Left lung (tissue), 10 donors: ENCODE results near the gene CACNA1I. TPM values are rescaled to one million over a fixed set of nuclear protein-coding genes. Genes with fewer than 3 reads are reported as not detected.

Experiments
- ATAC-seq: fragments of 200-7000 bp; cut with Tn5 transposase; one replicate; pipeline ENCODE4 v1.9.1; 2020; ENCODE audit warnings: moderate library complexity
- DNase-seq, 4 donors: peaks; one replicate each; pipeline ENCODE4 v3.0.0-alpha.2; 2013 to 2020
- H3K27ac ChIP-seq, 2 donors: fragments of 200-600 bp; sonication (generic) in 1 of 2; one replicate each; pipeline versions ENCODE4 v1.5.0 to v1.8.0; 2020 to 2021
- H3K27me3 ChIP-seq, 2 donors: fragments of 200-600 bp; sonication (generic) in 1 of 2; one replicate each; pipeline versions ENCODE4 v1.5.0 to v1.8.0; 2020 to 2021
- H3K36me3 ChIP-seq, 2 donors: fragments of 200-600 bp; sonication (generic) in 1 of 2; one replicate each; pipeline versions ENCODE4 v1.5.0 to v1.8.0; 2020 to 2021
- H3K4me1 ChIP-seq, 2 donors: fragments of 200-600 bp; one replicate each; pipeline ENCODE4 v1.8.0; 2021
- H3K4me3 ChIP-seq, 2 donors: fragments of 200-600 bp; sonication (generic) in 1 of 2; one replicate each; pipeline versions ENCODE4 v1.5.0 to v1.8.0; 2020 to 2021; ENCODE audit warnings: mild to moderate bottlenecking in 1 of 2
- H3K9me3 ChIP-seq, 2 donors: fragments of 200-600 bp; sonication (generic) in 1 of 2; one replicate each; pipeline versions ENCODE4 v1.5.0 to v1.8.0; 2020 to 2021
- CTCF ChIP-seq, 2 donors: fragments of 200-600 bp; sonication (generic) in 1 of 2; IDR thresholded peaks; one replicate each; pipeline versions ENCODE4 v1.5.0 to v1.8.0; 2021; ENCODE audit warnings: antibody characterized with exemption in 2 of 2
- intact Hi-C, 2 donors: fragments of 100-400 bp; cut with DNase I; formaldehyde crosslinking; loops; one replicate each; pipeline versions ENCODE4 v1.11.2 to v1.14.2; 2022
- polyA plus RNA-seq, 6 donors: library from polyadenylated mRNA; unstranded; fragments of 120-200 nt; gene quantifications; one replicate each; pipeline ENCODE4 v1.2.1, GENCODE V29; 2013; ENCODE audit not compliant: insufficient read length in 6 of 6
- total RNA-seq, 2 donors: library from RNA; stranded (reverse); fragmentation: NEBNext Ultra II Directional; extraction: Animal tissue kit (Norgen Biotek cat#: 25700); gene quantifications; one replicate each; pipeline ENCODE4 v1.2.1, GENCODE V29; 2021
- donor health status: DM: no; HTN: yes; CAD: no.
- donor health status: DM: no; HTN: no; CAD: no.

Gene CACNA1I
- total and polyA plus RNA-seq, 8 donors, result 0.03 to 0.35 (median 0.09) TPM

- Histone ChIP-seq H3K27me3 (peaks cover 0 to 93% of the 10 kb centered on the region in 2 donors), H3K4me1 (no peaks in the 10 kb centered on the region), H3K9me3 (no peaks in the 10 kb centered on the region), H3K27ac (no peak overlapping the region), H3K4me3 (no peak overlapping the region), H3K36me3 (no peaks in the 10 kb centered on the region)
- intact Hi-C loops, result no loop called here
- TF ChIP-seq CTCF (IDR thresholded peaks at IDR 0.05), result no peak
- no peak for ATAC-seq
- peak in 1 of 4 donors; percentile 53 for DNase-seq
Observed at GRCh38 chr22:39623603-39624500, 53.3 kb downstream of the CACNA1I start.

- TF ChIP-seq CTCF (IDR thresholded peaks at IDR 0.05), result no peak
- no peak overlapping the region for H3K27ac ChIP-seq
- H3K36me3 ChIP-seq, result no peaks in the 10 kb centered on the region
- H3K4me3 ChIP-seq, result no peak overlapping the region
- peaks cover 0 to 93% of the 10 kb centered on the region in 2 donors for H3K27me3 ChIP-seq
- no peaks in the 10 kb centered on the region for H3K4me1 ChIP-seq
- intact Hi-C loops, result no loop called here
- ATAC-seq (no peak), DNase-seq (no peak)
- no peaks in the 10 kb centered on the region for H3K9me3 ChIP-seq
Observed at GRCh38 chr22:39624501-39624821, 53.9 kb downstream of the CACNA1I start.

- H3K27me3 ChIP-seq, result peaks cover 0 to 99% of the 10 kb centered on the region in 2 donors
- no peak overlapping the region for H3K4me3 ChIP-seq
- no peak overlapping the region for H3K27ac ChIP-seq
- DNase-seq (peak in 1 of 4 donors; percentile 53), ATAC-seq (no peak)
- no peaks in the 10 kb centered on the region for H3K9me3 ChIP-seq
- intact Hi-C loops, result no loop called here
- H3K36me3 ChIP-seq, result no peaks in the 10 kb centered on the region
- H3K4me1 ChIP-seq, result no peaks in the 10 kb centered on the region
- TF ChIP-seq CTCF (IDR thresholded peaks at IDR 0.05), result no peak
Observed at GRCh38 chr22:39625569-39626537, 55.3 kb downstream of the CACNA1I start.

- DNase-seq (peak in 1 of 4 donors; percentile 71), ATAC-seq (no peak)
- TF ChIP-seq CTCF (IDR thresholded peaks at IDR 0.05), result no peak
- Histone ChIP-seq H3K27ac (no peak overlapping the region), H3K4me1 (no peaks in the 10 kb centered on the region), H3K36me3 (no peaks in the 10 kb centered on the region), H3K27me3 (peaks cover 0 to 98% of the 10 kb centered on the region in 2 donors), H3K4me3 (no peak overlapping the region), H3K9me3 (no peaks in the 10 kb centered on the region)
- intact Hi-C loops, result no loop called here
Observed at GRCh38 chr22:39627208-39627607, 56.7 kb downstream of the CACNA1I start.
